GM21390 (cell line): ENCODE measurements around the gene SLC2A13.
A peak's percentile ranks its signal among the peaks of the same experiment; 100 is the strongest.
"Not testable (repeated sequence)": the region's sequence is repeated elsewhere in the genome, so short reads cannot be mapped to it uniquely, and the experiment has no call there.

Experiments
- ATAC-seq: cut with Tn5 transposase; IDR thresholded peaks from one replicate; pipeline ENCODE4 v1.9.1; 2021; ENCODE audit not compliant: unreplicated experiment

The SLC2A13 gene

DNA sequence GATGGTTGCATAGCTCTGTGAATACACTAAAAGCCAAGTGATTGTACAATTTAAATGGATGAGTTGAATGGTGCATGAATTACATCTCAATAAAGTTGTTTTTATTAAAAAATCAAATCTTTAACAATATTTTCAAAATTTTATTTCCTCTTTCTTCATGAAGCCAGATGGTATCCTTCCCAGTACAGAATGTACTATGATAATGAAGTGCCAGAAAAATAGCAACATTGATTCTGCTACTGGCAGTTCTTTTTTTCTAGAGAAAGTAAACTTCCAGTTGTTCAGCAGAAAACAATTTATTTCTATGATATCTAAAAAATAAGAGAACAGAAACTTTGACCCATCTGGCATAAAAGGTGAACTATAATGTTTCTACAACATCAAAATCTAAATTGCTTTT is 61.5 kb downstream of the SLC2A13 start:
- no peak for ATAC-seq

DNA sequence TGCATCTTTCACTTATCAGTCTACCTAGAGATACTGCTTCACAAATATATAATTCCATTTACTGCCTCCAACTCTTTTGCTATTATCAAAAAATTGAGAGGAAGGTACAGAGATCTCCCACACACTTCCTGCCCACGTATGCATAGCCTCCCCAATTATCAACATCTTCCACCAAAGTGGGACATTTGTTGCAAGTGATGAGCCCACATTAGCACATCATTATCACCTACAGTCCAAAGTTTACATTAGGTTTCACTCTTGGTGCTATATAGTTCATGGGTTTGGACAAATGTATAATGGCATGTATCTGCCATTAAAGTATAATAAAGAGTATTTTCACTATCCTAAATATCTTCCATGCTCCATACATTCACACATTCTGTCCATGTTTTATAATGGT is 66.3 kb downstream of the SLC2A13 start:
- ATAC-seq: no peak

DNA sequence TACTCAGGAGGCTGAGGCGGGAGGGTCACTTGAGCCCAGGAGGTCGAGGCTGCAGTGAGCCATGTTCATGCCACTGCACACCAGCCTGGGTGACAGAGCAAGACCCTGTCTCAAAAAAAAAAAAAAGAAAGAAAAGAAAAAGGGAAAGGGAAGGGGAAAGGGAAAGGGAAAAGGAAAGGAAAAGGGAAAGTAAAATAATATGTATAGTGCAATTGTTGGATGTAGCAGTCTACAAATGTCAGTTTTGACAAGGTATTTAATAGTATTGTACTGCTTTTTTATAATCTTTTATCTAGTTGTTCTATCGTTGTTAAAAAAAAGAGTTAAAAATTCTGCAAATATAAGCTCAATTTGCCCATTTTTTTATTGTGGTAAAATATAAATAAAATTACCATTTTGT is 67.3 kb downstream of the SLC2A13 start:
- ATAC-seq: no peak

DNA sequence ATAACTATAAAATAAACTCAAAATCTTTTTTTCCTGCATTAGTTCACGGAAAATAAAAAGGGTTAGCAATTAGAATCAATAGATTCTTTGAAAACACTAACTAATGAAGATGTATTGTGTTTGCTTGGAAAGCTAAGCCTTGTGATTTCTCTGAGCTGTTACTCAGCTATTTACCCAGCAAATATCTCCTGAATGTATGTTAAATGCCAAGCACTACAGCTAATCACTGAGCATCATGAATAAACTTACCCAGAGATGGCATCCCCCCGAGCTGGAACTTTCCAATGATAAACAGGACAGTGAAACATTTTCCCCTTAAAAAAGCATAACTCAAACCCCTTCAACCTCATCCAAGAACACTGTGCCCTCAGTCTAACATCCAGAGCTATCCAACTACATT is 71.2 kb downstream of the SLC2A13 start:
- no peak for ATAC-seq

DNA sequence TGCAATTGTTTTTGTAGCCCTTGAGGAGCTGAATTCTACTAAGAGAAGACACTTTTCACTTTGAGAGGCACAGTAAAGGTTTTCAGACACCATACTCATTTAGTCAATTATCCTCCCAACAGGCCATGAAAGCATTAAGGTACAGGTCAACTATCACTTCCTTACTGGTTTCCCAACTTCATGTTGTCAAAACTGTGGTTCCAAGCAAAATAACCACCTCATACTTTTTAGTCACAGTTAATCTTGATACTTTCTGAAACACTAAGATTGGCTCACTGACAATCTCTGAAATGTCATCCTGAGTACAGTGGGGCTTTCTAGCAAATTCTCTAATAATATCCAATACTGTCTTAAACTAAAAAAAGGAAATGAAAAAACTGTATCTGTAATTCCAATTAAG is 71.7 kb downstream of the SLC2A13 start:
- no peak for ATAC-seq

DNA sequence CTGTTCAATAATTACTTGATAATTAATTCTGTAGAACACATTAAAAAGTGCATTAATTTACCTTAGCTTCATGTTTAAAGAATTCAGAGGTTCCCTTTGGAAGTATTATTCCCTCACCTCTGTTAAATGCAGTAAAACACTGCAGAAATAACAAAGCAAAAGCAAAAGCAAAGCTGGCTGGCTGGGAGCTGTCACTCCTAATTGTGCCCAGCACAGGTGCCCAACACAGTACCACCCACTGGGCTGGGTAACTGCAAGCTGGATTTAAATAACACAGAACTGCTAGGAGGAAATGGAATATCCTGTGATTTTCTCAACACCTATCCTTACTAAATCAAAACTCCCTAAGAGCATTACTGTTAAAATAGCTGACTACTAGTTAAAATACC is 72.6 kb downstream of the SLC2A13 start:
- ATAC-seq: peak; percentile 47

DNA sequence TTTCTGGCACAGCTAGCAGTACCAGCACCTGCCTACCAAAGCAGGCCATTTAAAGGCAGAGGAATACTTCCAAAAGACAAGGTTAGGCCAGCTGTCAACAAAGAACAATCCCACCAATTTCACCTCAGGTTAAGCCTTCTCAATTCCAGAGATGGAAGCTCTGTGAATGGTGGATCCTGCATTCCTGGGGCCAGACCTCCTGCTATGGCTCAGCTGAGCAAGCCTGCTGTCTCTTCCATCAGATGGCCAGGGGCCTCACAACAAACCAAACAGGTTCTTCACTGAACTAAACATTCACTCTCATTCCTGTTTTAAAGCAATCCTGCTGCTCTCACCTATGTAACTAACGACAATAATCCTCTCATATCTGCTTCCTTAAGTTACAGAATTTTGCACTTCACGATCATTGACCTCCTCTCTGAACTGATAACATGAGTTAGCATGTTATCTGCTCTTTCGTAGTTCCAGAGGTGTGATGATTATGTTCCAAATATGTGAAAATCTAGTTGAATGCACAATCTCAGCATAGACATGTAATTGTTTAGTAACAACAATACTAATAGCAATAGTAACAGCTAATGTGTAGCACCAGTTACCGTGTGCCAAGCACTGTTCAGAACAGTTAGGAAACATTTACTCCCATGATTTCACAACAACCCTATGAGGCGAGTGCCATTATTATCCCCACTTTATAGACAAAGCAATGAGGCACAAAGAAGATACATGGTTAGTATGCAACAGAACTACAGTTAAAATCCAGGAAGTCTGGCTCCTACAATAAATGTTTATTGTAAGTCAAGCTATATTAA is 73.2 kb downstream of the SLC2A13 start:
- ATAC-seq: no peak

DNA sequence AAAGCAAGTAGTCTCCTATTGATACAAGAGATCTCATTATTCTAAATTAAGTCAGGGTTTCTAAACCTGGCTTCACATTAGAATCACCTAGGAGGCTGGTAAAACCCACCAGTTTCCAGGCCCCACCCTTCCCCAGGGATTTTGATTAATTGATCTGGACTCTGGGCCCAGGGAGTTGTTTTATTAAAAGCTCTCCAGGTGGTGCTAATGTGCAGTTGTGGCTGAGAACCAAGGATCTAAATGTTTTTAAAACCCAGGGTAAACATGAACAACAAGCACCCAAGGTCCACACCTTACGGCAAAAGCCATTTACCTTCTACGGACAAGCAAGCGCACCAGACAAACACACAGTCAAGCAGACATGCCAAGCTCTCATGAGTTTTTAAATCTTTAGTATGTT is 73.9 kb downstream of the SLC2A13 start:
- ATAC-seq: no peak

DNA sequence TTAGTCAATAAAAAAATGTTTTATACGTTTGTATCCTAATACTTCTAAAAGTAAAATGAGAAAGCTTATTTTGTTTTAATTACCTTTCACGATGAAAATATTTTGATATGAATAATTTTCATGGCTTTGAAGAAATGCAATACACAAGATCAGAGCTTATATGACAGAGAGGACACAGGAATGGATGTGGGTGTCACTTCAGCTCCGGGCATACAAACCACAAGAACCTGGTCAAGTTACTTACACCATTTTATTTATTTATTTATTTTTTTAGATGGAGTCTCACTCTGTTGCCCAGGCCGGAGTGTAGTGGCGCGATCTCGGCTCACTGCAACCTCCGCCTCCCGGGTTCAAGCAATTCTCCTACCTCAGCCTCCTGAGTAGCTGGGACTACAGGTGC is 74.9 kb downstream of the SLC2A13 start:
- not testable (repeated sequence) for ATAC-seq

DNA sequence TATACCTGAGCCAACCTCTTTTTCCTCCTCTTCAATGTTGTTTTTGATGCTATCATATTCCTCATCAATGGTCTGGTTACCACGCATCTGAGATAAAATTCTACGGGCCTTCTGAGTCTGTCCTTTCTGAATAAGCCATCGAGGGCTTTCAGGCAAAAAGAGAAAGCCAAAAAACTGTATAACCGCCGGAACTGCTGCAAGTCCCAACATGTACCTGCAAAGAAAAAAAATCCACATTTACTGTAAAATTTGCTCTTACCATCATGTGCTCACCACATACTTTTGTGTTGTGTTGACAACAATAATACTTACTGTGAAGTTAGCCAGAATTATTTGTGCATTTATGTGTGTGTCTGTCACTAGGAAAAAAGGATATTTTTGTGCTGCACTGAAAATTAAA is 77.6 kb downstream of the SLC2A13 start:
- no peak for ATAC-seq

DNA sequence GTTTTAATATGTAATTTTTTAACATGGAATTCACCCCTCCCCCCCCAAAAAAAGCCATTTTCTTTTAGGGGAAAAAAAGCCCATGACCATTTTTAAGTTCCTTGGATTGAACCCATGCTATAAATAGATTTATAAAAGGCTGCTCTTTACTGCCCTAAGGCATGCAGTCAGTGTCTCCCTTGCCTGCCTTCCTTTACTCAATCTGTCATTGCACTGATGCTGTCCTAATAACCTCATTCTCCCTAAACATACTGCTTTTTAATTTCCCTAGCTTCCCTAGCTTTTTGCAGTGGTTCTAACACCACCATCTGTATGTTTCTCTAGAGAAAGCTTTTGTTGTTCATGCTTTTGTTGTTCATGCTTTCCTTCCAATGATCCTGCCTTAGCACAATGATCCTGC is 83.0 kb downstream of the SLC2A13 start:
- no peak for ATAC-seq

DNA sequence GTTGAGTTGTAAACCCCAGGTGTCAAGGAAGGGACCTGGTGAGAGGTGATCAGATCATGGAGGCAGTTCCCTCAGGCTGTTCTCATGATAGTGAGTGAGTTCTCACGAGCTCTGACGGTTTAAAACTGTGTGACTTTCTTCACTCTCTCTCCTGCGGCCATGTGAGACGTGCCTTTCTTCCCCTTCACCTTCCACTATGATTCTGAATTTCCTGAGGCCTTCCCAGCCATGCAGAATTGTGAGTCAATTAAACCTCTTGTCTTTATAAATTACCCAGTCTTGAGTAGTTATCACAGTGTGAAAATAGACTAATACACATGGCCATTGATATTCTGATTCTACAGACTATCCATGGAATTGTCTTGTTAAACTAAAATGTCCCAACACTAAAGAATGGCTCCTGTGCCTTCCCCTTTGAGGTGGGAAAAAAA is 85.6 kb downstream of the SLC2A13 start:
- ATAC-seq: no peak

DNA sequence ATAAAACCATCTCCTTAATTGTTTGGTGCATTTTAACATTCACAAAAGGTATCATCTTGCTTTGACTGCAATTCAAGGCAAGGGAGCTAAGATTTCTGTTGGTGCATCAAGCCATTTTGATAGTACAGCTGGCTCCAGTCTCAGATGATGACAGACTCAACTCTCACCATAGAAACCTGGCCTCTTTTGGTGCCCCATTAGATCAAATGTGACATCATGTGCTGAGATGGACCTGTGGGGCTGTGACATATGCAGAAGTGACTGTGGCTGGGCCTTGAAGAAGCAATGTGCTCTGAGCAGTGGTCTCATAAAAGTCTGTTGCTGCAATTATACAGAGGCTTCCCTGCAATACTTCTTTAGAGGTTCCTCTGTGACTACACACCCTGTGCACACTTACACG is 88.4 kb downstream of the SLC2A13 start:
- no peak for ATAC-seq

DNA sequence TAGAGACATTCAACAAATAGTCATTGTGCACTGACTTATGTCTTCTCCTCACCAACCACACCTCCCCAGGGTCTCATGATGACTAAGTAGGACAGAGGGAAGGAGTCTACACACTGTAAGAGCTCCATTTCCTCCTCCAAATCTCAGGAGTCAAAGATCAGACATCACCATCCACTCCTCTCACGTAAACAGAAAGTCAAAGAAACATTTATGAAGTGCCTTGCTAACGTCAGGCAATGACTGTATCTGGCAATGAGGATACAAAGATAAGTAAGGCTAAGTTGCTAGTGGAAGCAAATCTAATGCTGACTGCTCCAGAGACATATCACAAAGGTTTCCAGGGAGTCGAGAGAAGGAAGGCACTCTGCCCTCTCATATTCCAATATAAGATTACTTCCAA is 88.9 kb downstream of the SLC2A13 start:
- ATAC-seq: no peak

DNA sequence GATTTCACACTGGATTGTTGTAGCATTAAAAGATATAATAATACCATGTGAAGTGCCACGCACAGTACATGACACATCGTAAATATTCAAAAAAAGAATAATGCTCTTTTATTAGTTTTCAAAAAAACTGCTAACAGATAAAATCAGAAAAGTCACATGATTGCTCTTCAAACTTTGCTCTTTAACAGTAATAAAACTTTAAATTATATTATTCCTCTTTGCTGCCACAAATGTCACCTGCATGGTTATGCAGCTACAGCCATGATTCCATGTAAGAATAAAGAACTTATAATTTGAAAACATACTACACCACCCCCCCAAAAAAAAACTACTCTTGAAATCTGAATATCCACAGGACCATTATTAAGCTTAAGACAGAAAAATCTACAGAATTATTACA is 90.0 kb downstream of the SLC2A13 start:
- no peak for ATAC-seq

DNA sequence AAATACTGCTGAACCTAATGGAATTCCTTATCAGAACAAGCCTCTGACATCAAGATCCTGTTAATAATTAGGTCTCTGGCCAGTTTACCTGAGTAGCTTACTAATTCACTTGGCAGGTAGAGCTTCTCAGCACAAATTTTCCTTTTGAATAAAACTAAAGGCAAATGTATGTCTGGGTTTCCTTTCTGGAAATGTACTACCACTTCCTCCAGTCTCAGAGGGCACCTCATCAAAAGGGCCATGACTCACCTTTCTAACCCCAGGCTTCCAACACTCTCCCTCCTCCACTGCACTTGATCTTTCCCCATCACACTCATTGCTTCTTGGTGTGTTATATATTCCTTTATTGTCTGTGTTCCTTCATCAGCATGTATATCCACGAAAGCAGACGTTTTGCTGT is 90.5 kb downstream of the SLC2A13 start:
- ATAC-seq: no peak

DNA sequence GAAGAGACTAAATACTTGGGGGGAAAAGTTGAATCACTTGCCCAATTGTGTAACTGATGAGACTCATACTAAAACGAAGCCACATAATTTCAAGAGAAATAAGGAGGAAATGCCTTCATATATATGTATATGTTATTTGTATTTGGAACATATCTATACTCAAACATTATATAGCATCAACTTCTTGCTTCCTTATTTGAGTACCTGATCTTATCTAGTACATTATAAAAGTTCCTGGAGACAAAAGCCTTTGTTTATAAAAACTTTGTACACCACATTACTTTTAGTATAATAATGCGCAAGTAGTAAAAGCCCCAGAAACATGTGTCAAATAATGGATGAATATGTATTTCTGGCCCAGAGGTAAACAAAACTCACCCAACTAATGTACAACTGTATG is 92.0 kb downstream of the SLC2A13 start:
- ATAC-seq: no peak

DNA sequence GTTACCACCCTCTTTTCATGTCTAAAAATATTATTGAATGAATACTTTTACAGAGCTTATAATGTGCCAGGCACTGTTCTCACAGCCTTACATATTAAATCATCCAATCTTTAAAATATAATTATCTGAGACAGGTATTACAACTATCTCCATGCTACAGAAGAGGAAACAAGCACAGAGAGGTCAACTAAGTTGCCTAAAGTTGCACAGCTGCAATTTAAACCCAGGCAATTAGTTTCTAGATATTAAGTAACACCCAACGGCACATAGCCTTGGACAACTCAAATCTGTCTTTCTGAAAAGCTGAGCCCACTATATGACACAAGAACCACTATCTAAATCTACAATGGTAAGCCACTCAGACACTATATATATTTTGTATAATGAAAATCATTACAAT is 92.6 kb downstream of the SLC2A13 start:
- ATAC-seq: no peak

DNA sequence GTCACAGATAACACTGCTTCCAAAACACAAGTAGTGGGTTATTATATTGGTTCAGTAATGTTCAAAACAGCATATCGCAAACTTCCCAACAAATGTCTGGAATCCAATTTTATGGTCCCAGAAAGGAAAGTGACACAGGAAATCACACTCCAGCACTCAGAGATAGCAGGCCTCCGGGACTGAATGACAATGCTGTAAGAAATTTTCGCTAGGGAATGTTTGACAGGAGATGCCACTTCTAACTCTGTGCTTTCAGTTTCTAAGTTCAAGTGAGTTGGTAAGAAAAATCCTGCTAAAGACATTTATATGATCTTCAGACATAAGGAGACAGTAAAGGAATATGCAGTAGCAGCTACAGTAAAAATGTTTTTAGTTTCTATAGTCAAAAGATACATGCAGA is 93.2 kb downstream of the SLC2A13 start:
- ATAC-seq: no peak

DNA sequence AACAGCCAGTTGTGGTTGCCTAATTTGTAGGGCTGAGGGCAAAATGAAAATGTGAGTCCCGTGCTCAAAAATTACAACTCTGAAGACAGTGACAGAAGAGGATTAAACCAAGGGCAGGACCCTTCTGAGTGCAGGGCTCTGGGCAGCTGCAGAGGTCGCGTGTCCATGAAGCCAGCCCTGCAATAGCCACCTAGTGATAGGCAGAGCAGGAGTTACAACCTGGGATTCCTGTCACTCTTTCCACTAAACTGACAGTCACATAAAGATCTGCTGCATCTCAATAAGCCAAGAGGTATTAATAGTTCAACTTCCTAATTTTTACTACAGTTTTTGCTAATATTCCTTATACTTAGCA is 94.1 kb downstream of the SLC2A13 start:
- ATAC-seq: peak; percentile 15

DNA sequence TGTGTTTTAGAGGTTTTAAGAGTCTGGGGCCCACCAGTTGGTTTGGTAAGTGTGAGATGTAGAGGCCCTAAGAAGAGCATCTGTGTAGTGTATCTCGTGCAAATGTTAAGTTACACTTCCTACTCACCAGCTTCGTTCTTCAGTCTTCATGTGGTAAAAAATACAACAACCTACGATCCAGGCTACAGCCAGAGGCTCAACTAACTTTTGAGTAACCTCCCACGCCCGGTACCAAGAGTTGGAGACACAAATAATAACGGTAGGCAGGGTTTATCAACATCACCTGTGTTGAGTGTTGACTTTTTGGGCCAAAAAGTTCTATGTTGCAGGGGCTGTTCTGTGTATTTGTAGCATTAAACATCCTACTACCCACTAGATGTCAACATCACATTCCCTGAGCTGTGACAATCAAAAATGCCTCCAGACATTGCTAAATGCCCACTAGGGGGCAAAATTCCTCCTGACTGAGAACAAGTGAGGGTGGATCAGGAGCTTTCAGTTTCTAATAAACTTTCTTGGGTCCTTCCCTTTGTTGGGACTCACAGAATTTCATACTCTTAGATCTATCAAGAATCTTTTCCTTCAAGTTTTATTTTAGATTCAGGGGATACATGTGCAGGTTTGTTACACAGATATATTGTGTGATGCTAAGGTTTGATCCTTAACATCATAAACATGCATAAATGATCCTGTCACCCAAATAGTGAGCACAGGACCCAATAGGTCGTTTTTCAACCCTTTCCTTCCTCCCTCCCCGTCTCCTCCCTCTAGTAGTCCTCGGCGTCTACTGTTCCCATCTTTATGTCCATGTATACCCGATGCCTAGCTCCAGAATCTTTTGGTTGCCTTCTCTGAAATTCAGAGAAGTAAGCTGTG is 94.7 kb downstream of the SLC2A13 start:
- ATAC-seq: peak; percentile 92
